ENCODE results near the gene BRINP3. TPM values are rescaled to one million over a fixed set of nuclear protein-coding genes. Genes with fewer than 3 reads are reported as not detected.

BRINP3 gene
- total RNA-seq, 1 experiment from 2014 or later, result 0.28 TPM

DNA sequence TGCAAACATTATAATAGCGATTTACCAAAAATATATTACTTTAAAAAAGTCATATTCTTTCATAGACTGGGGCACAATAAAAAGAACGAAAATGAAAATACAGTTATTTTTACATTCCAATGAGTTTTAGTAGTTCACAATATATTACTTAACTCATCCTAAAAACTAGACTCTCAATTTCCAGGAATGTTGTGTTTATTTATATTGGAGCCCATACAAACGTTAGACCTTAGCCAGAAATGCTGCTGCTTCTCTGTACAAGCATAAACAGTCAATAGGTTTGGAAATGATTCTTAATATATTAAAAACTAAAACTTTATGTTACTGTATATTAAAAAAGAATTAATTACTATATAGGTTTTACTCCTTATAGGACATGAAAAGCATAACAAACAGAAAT, 302.3 kb downstream of the BRINP3 start:
- ChIA-PET POLR2A (no interaction called here), CTCF (no interaction called here)
- TF ChIP-seq FOXJ3 (CRISPR knock-in tag; IDR thresholded peaks at IDR 0.05; ENCODE audit: borderline replicate concordance) (no peak), SOX15 (CRISPR knock-in tag; IDR thresholded peaks at IDR 0.05) (no peak), OVOL2 (CRISPR knock-in tag; IDR thresholded peaks at IDR 0.05; ENCODE audit: borderline replicate concordance) (no peak), CBFB (CRISPR knock-in tag; IDR thresholded peaks at IDR 0.05; ENCODE audit: low read depth) (no peak), EMX1 (CRISPR knock-in tag; IDR thresholded peaks at IDR 0.05) (no peak)
- TF ChIP-seq, protein P1, sequence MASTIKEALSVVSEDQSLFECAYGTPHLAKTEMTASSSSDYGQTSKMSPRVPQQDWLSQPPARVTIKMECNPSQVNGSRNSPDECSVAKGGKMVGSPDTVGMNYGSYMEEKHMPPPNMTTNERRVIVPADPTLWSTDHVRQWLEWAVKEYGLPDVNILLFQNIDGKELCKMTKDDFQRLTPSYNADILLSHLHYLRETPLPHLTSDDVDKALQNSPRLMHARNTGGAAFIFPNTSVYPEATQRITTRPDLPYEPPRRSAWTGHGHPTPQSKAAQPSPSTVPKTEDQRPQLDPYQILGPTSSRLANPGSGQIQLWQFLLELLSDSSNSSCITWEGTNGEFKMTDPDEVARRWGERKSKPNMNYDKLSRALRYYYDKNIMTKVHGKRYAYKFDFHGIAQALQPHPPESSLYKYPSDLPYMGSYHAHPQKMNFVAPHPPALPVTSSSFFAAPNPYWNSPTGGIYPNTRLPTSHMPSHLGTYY (CRISPR knock-in tag; IDR thresholded peaks at IDR 0.05), result no peak
- Mint-ChIP-seq H3K36me3 (no peaks in the 10 kb centered on the region), H3K27me3 (ENCODE audit: low read depth) (no peaks in the 10 kb centered on the region), H3K9me3 (no peaks in the 10 kb centered on the region), H3K27ac (no peak overlapping the region), H3K4me3 (no peak overlapping the region), H3K4me1 (no peaks in the 10 kb centered on the region)
- DNase-seq (ENCODE audit: low spot score) (no peak), ATAC-seq (no peak)

DNA sequence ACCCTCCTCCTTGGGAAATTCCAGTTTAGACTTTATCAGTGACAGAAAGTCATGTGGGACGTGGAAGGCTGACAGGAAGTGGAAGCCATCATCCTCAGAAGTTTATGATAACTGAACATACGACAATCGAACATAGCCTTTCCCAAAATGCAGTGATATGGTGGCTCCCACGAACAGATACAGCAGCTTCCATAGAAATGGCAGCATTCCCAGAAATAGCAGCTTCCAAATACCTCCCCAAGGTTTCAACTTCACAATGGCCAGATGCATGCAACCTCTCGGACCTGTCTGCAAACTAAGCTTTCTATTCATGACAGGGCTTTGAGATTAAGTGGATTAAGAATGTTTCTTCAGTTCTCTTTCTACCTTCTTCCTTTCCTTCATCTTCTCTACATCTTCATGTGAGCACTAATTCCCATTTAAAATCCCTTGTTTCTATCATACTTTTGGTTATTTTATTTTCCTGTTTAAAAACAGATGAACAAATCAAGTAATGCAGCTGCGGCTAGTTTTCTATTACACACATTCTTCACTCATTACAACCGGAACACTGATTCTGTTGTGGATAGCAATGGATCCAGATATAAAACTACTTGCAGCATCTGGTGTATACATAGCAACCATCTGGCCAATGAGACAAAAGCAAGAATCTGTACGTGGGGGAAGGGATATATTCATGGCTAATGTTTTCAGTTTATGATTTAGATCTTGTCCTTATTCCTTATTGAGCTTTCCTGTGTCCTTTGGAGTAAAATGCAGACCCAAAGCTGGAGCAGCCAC, 304.8 kb downstream of the BRINP3 start:
- H3K4me1 Mint-ChIP-seq, result no peaks in the 10 kb centered on the region
- no peak overlapping the region for H3K4me3 Mint-ChIP-seq
- H3K27me3 Mint-ChIP-seq (ENCODE audit: low read depth), result no peaks in the 10 kb centered on the region
- no peak overlapping the region for H3K27ac Mint-ChIP-seq
- no peaks in the 10 kb centered on the region for H3K9me3 Mint-ChIP-seq
- no peaks in the 10 kb centered on the region for H3K36me3 Mint-ChIP-seq
- DNase-seq (ENCODE audit: low spot score) (no peak), ATAC-seq (no peak)
- ChIA-PET POLR2A (no interaction called here), CTCF (no interaction called here)
- TF ChIP-seq, protein P2, sequence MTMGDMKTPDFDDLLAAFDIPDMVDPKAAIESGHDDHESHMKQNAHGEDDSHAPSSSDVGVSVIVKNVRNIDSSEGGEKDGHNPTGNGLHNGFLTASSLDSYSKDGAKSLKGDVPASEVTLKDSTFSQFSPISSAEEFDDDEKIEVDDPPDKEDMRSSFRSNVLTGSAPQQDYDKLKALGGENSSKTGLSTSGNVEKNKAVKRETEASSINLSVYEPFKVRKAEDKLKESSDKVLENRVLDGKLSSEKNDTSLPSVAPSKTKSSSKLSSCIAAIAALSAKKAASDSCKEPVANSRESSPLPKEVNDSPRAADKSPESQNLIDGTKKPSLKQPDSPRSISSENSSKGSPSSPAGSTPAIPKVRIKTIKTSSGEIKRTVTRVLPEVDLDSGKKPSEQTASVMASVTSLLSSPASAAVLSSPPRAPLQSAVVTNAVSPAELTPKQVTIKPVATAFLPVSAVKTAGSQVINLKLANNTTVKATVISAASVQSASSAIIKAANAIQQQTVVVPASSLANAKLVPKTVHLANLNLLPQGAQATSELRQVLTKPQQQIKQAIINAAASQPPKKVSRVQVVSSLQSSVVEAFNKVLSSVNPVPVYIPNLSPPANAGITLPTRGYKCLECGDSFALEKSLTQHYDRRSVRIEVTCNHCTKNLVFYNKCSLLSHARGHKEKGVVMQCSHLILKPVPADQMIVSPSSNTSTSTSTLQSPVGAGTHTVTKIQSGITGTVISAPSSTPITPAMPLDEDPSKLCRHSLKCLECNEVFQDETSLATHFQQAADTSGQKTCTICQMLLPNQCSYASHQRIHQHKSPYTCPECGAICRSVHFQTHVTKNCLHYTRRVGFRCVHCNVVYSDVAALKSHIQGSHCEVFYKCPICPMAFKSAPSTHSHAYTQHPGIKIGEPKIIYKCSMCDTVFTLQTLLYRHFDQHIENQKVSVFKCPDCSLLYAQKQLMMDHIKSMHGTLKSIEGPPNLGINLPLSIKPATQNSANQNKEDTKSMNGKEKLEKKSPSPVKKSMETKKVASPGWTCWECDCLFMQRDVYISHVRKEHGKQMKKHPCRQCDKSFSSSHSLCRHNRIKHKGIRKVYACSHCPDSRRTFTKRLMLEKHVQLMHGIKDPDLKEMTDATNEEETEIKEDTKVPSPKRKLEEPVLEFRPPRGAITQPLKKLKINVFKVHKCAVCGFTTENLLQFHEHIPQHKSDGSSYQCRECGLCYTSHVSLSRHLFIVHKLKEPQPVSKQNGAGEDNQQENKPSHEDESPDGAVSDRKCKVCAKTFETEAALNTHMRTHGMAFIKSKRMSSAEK (CRISPR knock-in tag; IDR thresholded peaks at IDR 0.05; ENCODE audit: borderline replicate concordance), result no peak
- TF ChIP-seq CBFB (CRISPR knock-in tag; IDR thresholded peaks at IDR 0.05; ENCODE audit: low read depth), result no peak
- TF ChIP-seq TEAD1 (CRISPR knock-in tag; IDR thresholded peaks at IDR 0.05), result no peak
- TF ChIP-seq, protein P3, sequence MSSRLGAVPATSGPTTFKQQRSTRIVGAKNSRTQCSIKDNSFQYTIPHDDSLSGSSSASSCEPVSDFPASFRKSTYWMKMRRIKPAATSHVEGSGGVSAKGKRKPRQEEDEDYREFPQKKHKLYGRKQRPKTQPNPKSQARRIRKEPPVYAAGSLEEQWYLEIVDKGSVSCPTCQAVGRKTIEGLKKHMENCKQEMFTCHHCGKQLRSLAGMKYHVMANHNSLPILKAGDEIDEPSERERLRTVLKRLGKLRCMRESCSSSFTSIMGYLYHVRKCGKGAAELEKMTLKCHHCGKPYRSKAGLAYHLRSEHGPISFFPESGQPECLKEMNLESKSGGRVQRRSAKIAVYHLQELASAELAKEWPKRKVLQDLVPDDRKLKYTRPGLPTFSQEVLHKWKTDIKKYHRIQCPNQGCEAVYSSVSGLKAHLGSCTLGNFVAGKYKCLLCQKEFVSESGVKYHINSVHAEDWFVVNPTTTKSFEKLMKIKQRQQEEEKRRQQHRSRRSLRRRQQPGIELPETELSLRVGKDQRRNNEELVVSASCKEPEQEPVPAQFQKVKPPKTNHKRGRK (CRISPR knock-in tag; IDR thresholded peaks at IDR 0.05; ENCODE audit: borderline replicate concordance), result no peak
- no peak for TF ChIP-seq NFE2L1 (CRISPR knock-in tag; IDR thresholded peaks at IDR 0.05)
- no peak for TF ChIP-seq NR1H2 (CRISPR knock-in tag; IDR thresholded peaks at IDR 0.05)

DNA sequence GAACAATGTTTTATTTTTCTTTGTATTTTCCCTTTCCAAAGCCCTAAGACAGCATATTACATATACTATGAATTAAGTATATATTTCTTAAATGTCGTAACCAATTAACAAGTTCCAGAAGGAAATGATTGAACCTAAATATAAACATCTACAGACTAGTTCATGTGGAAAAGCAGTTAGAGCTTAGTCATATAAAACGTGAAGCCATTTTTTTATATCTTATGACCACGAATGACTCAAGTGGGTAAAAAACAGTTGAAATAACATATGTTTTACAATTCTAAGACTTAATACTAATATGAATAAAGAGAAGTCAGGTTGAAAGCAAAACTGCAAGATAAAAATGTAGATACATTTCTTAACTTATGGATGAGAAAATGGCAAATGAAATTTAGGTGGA, 307.3 kb downstream of the BRINP3 start:
- H3K4me1 Mint-ChIP-seq, result no peaks in the 10 kb centered on the region
- no peaks in the 10 kb centered on the region for H3K9me3 Mint-ChIP-seq
- H3K27me3 Mint-ChIP-seq (ENCODE audit: low read depth), result no peaks in the 10 kb centered on the region
- CTCF ChIA-PET, result no interaction called here
- no peak overlapping the region for H3K4me3 Mint-ChIP-seq
- no peaks in the 10 kb centered on the region for H3K36me3 Mint-ChIP-seq
- ATAC-seq (no peak), DNase-seq (ENCODE audit: low spot score) (no peak)
- POLR2A ChIA-PET, result no interaction called here
- TF ChIP-seq TP53 (CRISPR knock-in tag; IDR thresholded peaks at IDR 0.05) (no peak), EMX1 (CRISPR knock-in tag; IDR thresholded peaks at IDR 0.05) (no peak), HMGA2 (CRISPR knock-in tag; IDR thresholded peaks at IDR 0.05) (no peak)
- TF ChIP-seq, protein P4, sequence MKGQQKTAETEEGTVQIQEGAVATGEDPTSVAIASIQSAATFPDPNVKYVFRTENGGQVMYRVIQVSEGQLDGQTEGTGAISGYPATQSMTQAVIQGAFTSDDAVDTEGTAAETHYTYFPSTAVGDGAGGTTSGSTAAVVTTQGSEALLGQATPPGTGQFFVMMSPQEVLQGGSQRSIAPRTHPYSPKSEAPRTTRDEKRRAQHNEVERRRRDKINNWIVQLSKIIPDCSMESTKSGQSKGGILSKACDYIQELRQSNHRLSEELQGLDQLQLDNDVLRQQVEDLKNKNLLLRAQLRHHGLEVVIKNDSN (CRISPR knock-in tag; IDR thresholded peaks at IDR 0.05), result no peak
- TF ChIP-seq, protein P5, sequence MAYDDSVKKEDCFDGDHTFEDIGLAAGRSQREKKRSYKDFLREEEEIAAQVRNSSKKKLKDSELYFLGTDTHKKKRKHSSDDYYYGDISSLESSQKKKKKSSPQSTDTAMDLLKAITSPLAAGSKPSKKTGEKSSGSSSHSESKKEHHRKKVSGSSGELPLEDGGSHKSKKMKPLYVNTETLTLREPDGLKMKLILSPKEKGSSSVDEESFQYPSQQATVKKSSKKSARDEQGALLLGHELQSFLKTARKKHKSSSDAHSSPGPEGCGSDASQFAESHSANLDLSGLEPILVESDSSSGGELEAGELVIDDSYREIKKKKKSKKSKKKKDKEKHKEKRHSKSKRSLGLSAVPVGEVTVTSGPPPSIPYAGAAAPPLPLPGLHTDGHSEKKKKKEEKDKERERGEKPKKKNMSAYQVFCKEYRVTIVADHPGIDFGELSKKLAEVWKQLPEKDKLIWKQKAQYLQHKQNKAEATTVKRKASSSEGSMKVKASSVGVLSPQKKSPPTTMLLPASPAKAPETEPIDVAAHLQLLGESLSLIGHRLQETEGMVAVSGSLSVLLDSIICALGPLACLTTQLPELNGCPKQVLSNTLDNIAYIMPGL (CRISPR knock-in tag; IDR thresholded peaks at IDR 0.05), result no peak
- TF ChIP-seq, protein P6, sequence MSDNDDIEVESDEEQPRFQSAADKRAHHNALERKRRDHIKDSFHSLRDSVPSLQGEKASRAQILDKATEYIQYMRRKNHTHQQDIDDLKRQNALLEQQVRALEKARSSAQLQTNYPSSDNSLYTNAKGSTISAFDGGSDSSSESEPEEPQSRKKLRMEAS (CRISPR knock-in tag; IDR thresholded peaks at IDR 0.05), result no peak
- TF ChIP-seq, protein P7, sequence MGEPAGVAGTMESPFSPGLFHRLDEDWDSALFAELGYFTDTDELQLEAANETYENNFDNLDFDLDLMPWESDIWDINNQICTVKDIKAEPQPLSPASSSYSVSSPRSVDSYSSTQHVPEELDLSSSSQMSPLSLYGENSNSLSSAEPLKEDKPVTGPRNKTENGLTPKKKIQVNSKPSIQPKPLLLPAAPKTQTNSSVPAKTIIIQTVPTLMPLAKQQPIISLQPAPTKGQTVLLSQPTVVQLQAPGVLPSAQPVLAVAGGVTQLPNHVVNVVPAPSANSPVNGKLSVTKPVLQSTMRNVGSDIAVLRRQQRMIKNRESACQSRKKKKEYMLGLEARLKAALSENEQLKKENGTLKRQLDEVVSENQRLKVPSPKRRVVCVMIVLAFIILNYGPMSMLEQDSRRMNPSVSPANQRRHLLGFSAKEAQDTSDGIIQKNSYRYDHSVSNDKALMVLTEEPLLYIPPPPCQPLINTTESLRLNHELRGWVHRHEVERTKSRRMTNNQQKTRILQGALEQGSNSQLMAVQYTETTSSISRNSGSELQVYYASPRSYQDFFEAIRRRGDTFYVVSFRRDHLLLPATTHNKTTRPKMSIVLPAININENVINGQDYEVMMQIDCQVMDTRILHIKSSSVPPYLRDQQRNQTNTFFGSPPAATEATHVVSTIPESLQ (CRISPR knock-in tag; IDR thresholded peaks at IDR 0.05), result no peak
- no peak overlapping the region for H3K27ac Mint-ChIP-seq

Measured in WTC11 (cell line).